SHP77 (cell line): ENCODE data around the gene TAF10.

Experiments used
- DNase-seq, 2 experiments: peaks; one replicate each; lab custom pipeline; 2025; lab: John Stamatoyannopoulos, UW

Gene TAF10

GRCh38 chr11:6625156-6625831, 13.3 kb upstream of the TAF10 start:
- DNase-seq, result no peak

GRCh38 chr11:6623391-6624363, 11.7 kb upstream of the TAF10 start:
- no peak for DNase-seq

- DNase-seq, result peak in 1 of 2 experiments; percentile 13
Measured at GRCh38 chr11:6622261-6623171, 10.5 kb upstream of the TAF10 start.

GRCh38 chr11:6621711-6622211, 9.7 kb upstream of the TAF10 start:
- no peak for DNase-seq

GRCh38 chr11:6620636-6621035, 8.6 kb upstream of the TAF10 start:
- DNase-seq, result no peak

- peak; percentile 69 to 73 for DNase-seq
Measured at GRCh38 chr11:6619004-6619745, 7.2 kb upstream of the TAF10 start, which contains the start of gene TPP1. Gene TPP1 (minus strand): TSS chr11:6619422. CDS start chr11:6619400, 22 bp downstream.

- no peak for DNase-seq
Measured at GRCh38 chr11:6618117-6619003, 6.3 kb upstream of the TAF10 start.

GRCh38 chr11:6617315-6617781, 5.3 kb upstream of the TAF10 start:
- no peak for DNase-seq

GRCh38 chr11:6616596-6617250, 4.7 kb upstream of the TAF10 start:
- DNase-seq, result no peak

GRCh38 chr11:6615882-6616585, 4.0 kb upstream of the TAF10 start:
- no peak for DNase-seq

- DNase-seq, result no peak
Measured at GRCh38 chr11:6615046-6615445, 3.0 kb upstream of the TAF10 start.

GRCh38 chr11:6614446-6614845, 2.4 kb upstream of the TAF10 start:
- no peak for DNase-seq

GRCh38 chr11:6613496-6613895, 1.5 kb upstream of the TAF10 start:
- no peak for DNase-seq

GRCh38 chr11:6611963-6612212, 128 bp downstream of the TAF10 start:
- DNase-seq, result no peak

- no peak for DNase-seq
Measured at GRCh38 chr11:6611092-6611962, 689 bp downstream of the TAF10 start.

GRCh38 chr11:6610591-6610990, 1.4 kb downstream of the TAF10 start:
- no peak for DNase-seq

GRCh38 chr11:6609502-6610015, 2.5 kb downstream of the TAF10 start:
- no peak for DNase-seq
